Hindlimb muscle (tissue), 1 donor: ENCODE measurements around the gene CHAD. TPM values are rescaled to one million over a fixed set of nuclear protein-coding genes. Genes with fewer than 3 reads are reported as not detected.
"Not testable (repeated sequence)": the region's sequence is repeated elsewhere in the genome, so short reads cannot be mapped to it uniquely, and the experiment has no call there.

ENCODE experiments used
- DNase-seq: peaks from one replicate; pipeline ENCODE4 v3.0.0-alpha.2; 2013
- polyA plus RNA-seq: library from polyadenylated mRNA; unstranded; fragments of 120-200 nt; gene quantifications from one replicate; pipeline ENCODE4 v1.2.1, GENCODE V29; 2013; ENCODE audit not compliant: insufficient read length

Gene CHAD
- polyA plus RNA-seq, 1 donor: 4.4 TPM

- no peak for DNase-seq
These were observed 11.1 kb downstream of the CHAD start for GRCh38 chr17:50457621-50458020.

GRCh38 chr17:50453901-50454300 lies 14.8 kb downstream of the CHAD start:
- no peak for DNase-seq

- DNase-seq: no peak
These were observed 15.9 kb downstream of the CHAD start for GRCh38 chr17:50452630-50453300.

- DNase-seq: no peak
These were observed 16.6 kb downstream of the CHAD start for GRCh38 chr17:50451943-50452629.

- DNase-seq: no peak
These were observed 20.0 kb downstream of the CHAD start for GRCh38 chr17:50448643-50449042.

- no peak for DNase-seq
These were observed 20.6 kb downstream of the CHAD start for GRCh38 chr17:50447870-50448595.

- no peak for DNase-seq
These were observed 22.9 kb downstream of the CHAD start for GRCh38 chr17:50445730-50446325.

GRCh38 chr17:50444841-50445715 lies 23.6 kb downstream of the CHAD start:
- DNase-seq: no peak

GRCh38 chr17:50443505-50443974 lies 25.1 kb downstream of the CHAD start:
- DNase-seq: no peak

GRCh38 chr17:50440838-50441829 lies 27.5 kb downstream of the CHAD start:
- DNase-seq: no peak

- DNase-seq: no peak
These were observed 28.4 kb downstream of the CHAD start for GRCh38 chr17:50440172-50440837.

GRCh38 chr17:50439008-50439407 lies 29.7 kb downstream of the CHAD start:
- no peak for DNase-seq

GRCh38 chr17:50437409-50437808 lies 31.3 kb downstream of the CHAD start:
- DNase-seq: no peak

- no peak for DNase-seq
These were observed 36.4 kb downstream of the CHAD start for GRCh38 chr17:50432125-50432762.

- DNase-seq: no peak
These were observed 37.7 kb downstream of the CHAD start for GRCh38 chr17:50430821-50431618.

- no peak for DNase-seq
These were observed 38.9 kb downstream of the CHAD start for GRCh38 chr17:50429793-50430192.

- no peak for DNase-seq
These were observed 39.8 kb downstream of the CHAD start for GRCh38 chr17:50428831-50429424.

GRCh38 chr17:50428126-50428525 lies 40.6 kb downstream of the CHAD start:
- not testable (repeated sequence) for DNase-seq
